Stimulated activated naive B cell treated with anti-CD40 and anti-IgM and Interleukin-4, amounts not matched to agents 10 μg/mL and 1 μg/mL and 100 μg/mL, for 72 hours (primary cell): ENCODE measurements around the gene CEP70.
"Not testable (repeated sequence)": the region's sequence is repeated elsewhere in the genome, so short reads cannot be mapped to it uniquely, and the experiment has no call there.

Source experiments
- ATAC-seq, 2 donors: fragments of 150-1000 bp; cut with Tn5 transposase; replicated peaks; 2 replicates each; pipeline ENCODE4 v1.10.0; 2021; ENCODE audit warnings: moderate library complexity in 1 of 2
- DNase-seq: peaks from one replicate; pipeline ENCODE4 v3.0.0; 2021
- H3K27ac Mint-ChIP-seq: one replicate; pipeline ENCODE4 v1.8.0; 2022; ENCODE audit warnings: mild to moderate bottlenecking, mixed read lengths
- H3K27me3 Mint-ChIP-seq, 2 donors: one replicate each; pipeline ENCODE4 v1.8.0; 2022; ENCODE audit warnings: mixed read lengths in 2 of 2
- H3K36me3 Mint-ChIP-seq, 2 donors: one replicate each; pipeline ENCODE4 v1.8.0; 2022; ENCODE audit warnings: mixed read lengths in 2 of 2, mild to moderate bottlenecking in 1 of 2
- H3K4me1 Mint-ChIP-seq, 2 donors: one replicate each; pipeline ENCODE4 v1.8.0; 2022; ENCODE audit warnings: mixed read lengths in 2 of 2, mild to moderate bottlenecking in 1 of 2
- H3K4me3 Mint-ChIP-seq, 2 donors: one replicate each; pipeline ENCODE4 v1.8.0; 2022; ENCODE audit warnings: mild to moderate bottlenecking in 2 of 2, mixed read lengths in 2 of 2, moderate library complexity in 1 of 2
- H3K9me3 Mint-ChIP-seq, 2 donors: one replicate each; pipeline ENCODE4 v1.8.0; 2022; ENCODE audit warnings: mixed read lengths in 2 of 2, mild to moderate bottlenecking in 1 of 2

CEP70 gene

GRCh38 chr3:138569090-138569489, 25.0 kb downstream of the CEP70 start:
- Mint-ChIP-seq H3K4me3 (no peak overlapping the region), H3K36me3 (peaks cover 11 to 14% of the 10 kb centered on the region in 2 donors), H3K4me1 (peaks cover 5 to 6% of the 10 kb centered on the region in 2 donors), H3K27me3 (peaks cover 6 to 9% of the 10 kb centered on the region in 2 donors), H3K27ac (no peak overlapping the region), H3K9me3 (peaks cover 6 to 7% of the 10 kb centered on the region in 2 donors)
- DNase-seq = no peak
- ATAC-seq = no peak

DNA sequence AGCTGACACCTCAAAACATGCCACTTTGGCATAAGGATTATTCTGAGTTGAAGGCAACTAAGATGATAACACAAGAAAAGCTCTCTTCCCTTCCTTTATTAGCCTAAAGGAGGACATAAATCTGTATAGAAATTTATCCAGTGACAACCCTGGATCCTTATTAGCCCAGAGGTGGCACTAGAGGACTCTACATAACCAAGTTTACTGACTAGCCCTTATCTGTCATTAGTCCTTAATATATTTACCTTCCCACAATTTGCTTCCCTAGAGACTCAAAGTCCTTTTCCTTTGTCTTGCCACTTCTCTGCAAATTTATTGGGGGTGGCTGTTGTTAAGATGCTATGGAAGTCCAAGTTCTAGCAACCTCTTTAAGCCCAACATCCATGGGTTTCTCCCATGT, 26.7 kb downstream of the CEP70 start:
- H3K9me3 Mint-ChIP-seq = peaks cover 3% of the 10 kb centered on the region in 2 donors
- H3K36me3 Mint-ChIP-seq = peaks cover 4 to 6% of the 10 kb centered on the region in 2 donors
- ATAC-seq (no peak), DNase-seq (no peak)
- H3K4me3 Mint-ChIP-seq = no peak overlapping the region
- peaks cover 5 to 13% of the 10 kb centered on the region in 2 donors for H3K4me1 Mint-ChIP-seq
- no peaks in the 10 kb centered on the region for H3K27me3 Mint-ChIP-seq
- H3K27ac Mint-ChIP-seq = no peak overlapping the region

DNA sequence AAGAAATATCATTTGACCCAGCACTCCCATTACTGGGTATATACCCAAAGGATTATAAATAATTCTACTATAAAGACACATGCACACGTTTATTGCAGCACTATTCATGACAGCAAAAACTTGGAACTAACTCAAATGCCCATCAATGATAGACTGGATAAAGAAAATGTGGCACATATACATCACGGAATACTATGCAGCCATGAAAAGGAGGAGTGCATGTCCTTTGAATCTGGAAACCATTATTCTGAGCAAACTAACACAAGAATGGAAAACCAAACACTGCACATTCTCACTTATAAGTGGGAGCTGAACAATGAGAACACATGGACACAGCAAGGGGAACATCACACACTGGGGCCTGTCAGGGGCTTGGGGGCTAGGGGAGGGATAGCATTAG, 27.8 kb downstream of the CEP70 start:
- not testable (repeated sequence) for H3K9me3 Mint-ChIP-seq, H3K36me3 Mint-ChIP-seq, ATAC-seq, H3K27ac Mint-ChIP-seq, DNase-seq, H3K27me3 Mint-ChIP-seq, H3K4me3 Mint-ChIP-seq
- peaks cover 4 to 13% of the 10 kb centered on the region in 2 donors for H3K4me1 Mint-ChIP-seq

DNA sequence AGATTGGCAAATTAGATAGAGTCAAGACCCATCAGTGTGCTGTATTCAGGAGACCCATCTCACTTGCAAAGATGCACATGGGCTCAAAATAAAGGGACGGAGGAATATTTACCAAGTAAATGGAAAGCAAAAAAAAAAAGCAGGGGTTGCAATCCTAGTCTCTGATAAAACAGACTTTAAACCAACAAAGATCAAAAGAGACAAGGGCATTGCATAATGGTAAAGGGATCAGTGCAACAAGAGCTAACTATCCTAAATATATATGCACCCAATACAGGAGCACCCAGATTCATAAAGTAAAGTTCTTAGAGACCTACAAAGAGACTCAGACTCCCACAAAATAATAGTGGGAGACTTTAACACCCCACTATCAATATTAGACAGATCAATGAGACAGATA, 31.2 kb downstream of the CEP70 start:
- Mint-ChIP-seq H3K9me3 (peaks cover 15 to 16% of the 10 kb centered on the region in 2 donors), H3K4me1 (peaks cover 4 to 13% of the 10 kb centered on the region in 2 donors), H3K36me3 (peaks cover 16 to 26% of the 10 kb centered on the region in 2 donors)
- not testable (repeated sequence) for DNase-seq, H3K27me3 Mint-ChIP-seq, H3K27ac Mint-ChIP-seq, ATAC-seq, H3K4me3 Mint-ChIP-seq

DNA sequence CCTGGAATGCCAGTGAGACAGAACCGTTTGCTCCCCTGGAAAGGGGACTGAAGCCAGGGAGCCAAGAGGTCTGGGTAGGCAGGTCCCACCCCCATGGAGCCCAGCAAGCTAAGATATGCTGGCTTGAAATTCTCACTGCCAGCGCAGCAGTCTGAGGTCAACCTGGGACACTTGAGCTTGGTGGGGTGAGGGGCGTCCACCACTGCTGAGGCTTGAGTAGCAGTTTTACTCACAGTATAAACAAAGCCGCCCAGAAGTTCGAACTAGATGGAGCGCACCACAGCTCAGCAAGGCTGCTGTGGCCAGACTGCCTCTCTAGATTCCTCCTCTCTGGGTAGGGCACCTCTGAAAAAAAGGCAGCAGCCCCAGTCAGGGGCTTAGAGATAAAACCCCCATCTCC, 33.6 kb downstream of the CEP70 start:
- Mint-ChIP-seq H3K36me3 (peaks cover 19 to 32% of the 10 kb centered on the region in 2 donors), H3K27ac (no peak overlapping the region), H3K9me3 (peaks cover 17% of the 10 kb centered on the region in 2 donors), H3K4me1 (peaks cover 4 to 13% of the 10 kb centered on the region in 2 donors), H3K27me3 (no peaks in the 10 kb centered on the region), H3K4me3 (no peak overlapping the region)
- no peak for DNase-seq
- no peak for ATAC-seq

DNA sequence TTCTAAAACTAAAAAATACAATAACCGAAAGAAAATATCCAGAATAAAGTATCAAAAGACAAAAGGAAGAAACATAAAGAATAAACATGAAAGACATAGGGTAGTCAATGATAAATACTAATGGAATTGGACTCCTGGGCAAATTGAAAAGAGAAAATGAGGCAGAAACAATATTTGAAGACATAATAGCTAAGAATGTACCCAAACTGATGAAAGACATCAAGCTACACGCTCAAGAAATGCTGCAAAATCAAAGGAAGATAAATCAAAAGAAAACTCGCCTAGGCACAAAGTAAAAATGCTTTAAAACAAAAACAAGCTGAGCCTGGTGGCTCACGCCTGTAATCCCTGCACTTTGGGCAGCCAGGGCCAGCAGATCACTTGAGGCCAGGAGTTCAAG, 34.9 kb downstream of the CEP70 start:
- Mint-ChIP-seq H3K36me3 (peaks cover 22 to 40% of the 10 kb centered on the region in 2 donors), H3K27ac (no peak overlapping the region), H3K4me1 (peaks cover 0 to 6% of the 10 kb centered on the region in 2 donors), H3K27me3 (no peaks in the 10 kb centered on the region), H3K4me3 (no peak overlapping the region), H3K9me3 (peaks cover 20% of the 10 kb centered on the region in 2 donors)
- ATAC-seq (no peak), DNase-seq (no peak)

DNA sequence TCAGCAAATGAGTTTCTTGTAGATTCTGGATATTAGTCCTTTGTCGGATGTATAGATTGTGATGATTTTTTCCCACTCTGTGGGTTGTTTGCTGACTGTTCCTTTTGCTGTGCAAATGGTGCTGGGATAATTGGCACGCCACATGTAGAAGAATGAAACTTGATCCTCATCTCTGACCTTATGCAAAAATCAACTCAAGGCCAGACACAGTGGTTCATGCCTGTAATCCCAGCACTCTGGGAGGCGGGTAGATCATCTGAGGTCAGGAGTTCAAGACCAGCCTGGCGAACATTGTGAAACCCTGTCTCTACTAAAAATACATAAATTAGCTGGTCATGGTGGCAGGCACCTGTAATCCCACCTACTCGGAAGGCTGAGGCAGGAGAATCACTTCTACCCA, 39.3 kb downstream of the CEP70 start:
- H3K4me3 Mint-ChIP-seq, H3K4me1 Mint-ChIP-seq, DNase-seq, H3K27ac Mint-ChIP-seq, ATAC-seq, H3K27me3 Mint-ChIP-seq: not testable (repeated sequence)
- peaks cover 44 to 59% of the 10 kb centered on the region in 2 donors for H3K36me3 Mint-ChIP-seq
- peaks cover 28 to 35% of the 10 kb centered on the region in 2 donors for H3K9me3 Mint-ChIP-seq

DNA sequence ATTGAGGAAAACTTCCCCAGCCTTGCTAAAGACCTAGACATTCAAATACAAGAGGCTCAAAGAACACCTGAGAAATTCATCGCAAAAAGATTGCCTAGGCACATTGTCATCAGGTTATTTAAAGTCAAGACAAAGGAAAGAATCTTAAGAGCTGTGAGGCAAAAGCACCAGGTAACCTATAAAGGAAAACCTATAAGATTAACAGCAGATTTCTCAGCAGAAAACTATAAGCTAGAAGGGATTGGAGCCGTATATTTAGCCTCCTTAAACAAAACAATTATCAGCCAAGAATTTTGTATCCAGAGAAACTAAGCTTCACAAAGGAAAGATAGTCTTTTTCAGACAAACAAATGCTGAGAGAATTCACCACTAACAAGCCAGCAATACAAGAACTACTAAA, 43.1 kb downstream of the CEP70 start:
- peaks cover 55 to 70% of the 10 kb centered on the region in 2 donors for H3K36me3 Mint-ChIP-seq
- not testable (repeated sequence) for H3K4me1 Mint-ChIP-seq, H3K27ac Mint-ChIP-seq, H3K27me3 Mint-ChIP-seq, DNase-seq, H3K4me3 Mint-ChIP-seq, ATAC-seq
- peaks cover 28 to 40% of the 10 kb centered on the region in 2 donors for H3K9me3 Mint-ChIP-seq

- Mint-ChIP-seq H3K36me3 (peaks cover 56 to 65% of the 10 kb centered on the region in 2 donors), H3K4me1 (peaks cover 0 to 6% of the 10 kb centered on the region in 2 donors), H3K27me3 (no peaks in the 10 kb centered on the region), H3K9me3 (peaks cover 31 to 44% of the 10 kb centered on the region in 2 donors), H3K27ac (no peak overlapping the region), H3K4me3 (no peak overlapping the region)
- ATAC-seq (no peak), DNase-seq (no peak)
Observed at GRCh38 chr3:138549179-138549977, 44.7 kb downstream of the CEP70 start.

GRCh38 chr3:138547342-138547975, 46.6 kb downstream of the CEP70 start:
- Mint-ChIP-seq H3K4me3 (no peak overlapping the region), H3K36me3 (peaks cover 60 to 76% of the 10 kb centered on the region in 2 donors), H3K27ac (no peak overlapping the region), H3K9me3 (peaks cover 33 to 48% of the 10 kb centered on the region in 2 donors), H3K27me3 (no peaks in the 10 kb centered on the region), H3K4me1 (peaks cover 0 to 4% of the 10 kb centered on the region in 2 donors)
- DNase-seq = no peak
- no peak for ATAC-seq

- peaks cover 0 to 4% of the 10 kb centered on the region in 2 donors for H3K4me1 Mint-ChIP-seq
- no peak overlapping the region for H3K27ac Mint-ChIP-seq
- DNase-seq (no peak), ATAC-seq (no peak)
- H3K4me3 Mint-ChIP-seq = no peak overlapping the region
- peaks cover 63 to 76% of the 10 kb centered on the region in 2 donors for H3K36me3 Mint-ChIP-seq
- H3K27me3 Mint-ChIP-seq = no peaks in the 10 kb centered on the region
- H3K9me3 Mint-ChIP-seq = peaks cover 45 to 47% of the 10 kb centered on the region in 2 donors
Observed at GRCh38 chr3:138544546-138544945, 49.5 kb downstream of the CEP70 start.

- Mint-ChIP-seq H3K27ac (no peak overlapping the region), H3K9me3 (peaks cover 43 to 44% of the 10 kb centered on the region in 2 donors), H3K27me3 (no peaks in the 10 kb centered on the region), H3K36me3 (peaks cover 52 to 69% of the 10 kb centered on the region in 2 donors), H3K4me3 (no peak overlapping the region), H3K4me1 (no peaks in the 10 kb centered on the region)
- ATAC-seq (no peak), DNase-seq (no peak)
Observed at GRCh38 chr3:138542977-138543376, 51.1 kb downstream of the CEP70 start.

GRCh38 chr3:138539352-138539751, 54.7 kb downstream of the CEP70 start:
- no peak for ATAC-seq
- peaks cover 34 to 46% of the 10 kb centered on the region in 2 donors for H3K36me3 Mint-ChIP-seq

GRCh38 chr3:138521445-138521844, 72.6 kb downstream of the CEP70 start:
- H3K36me3 Mint-ChIP-seq = peaks cover 24 to 35% of the 10 kb centered on the region in 2 donors
- not testable (repeated sequence) for DNase-seq

More at GRCh38 chr3:138539352-138539751, 54.7 kb downstream of the CEP70 start:
- Mint-ChIP-seq H3K9me3 (peaks cover 23 to 32% of the 10 kb centered on the region in 2 donors), H3K4me3 (no peak overlapping the region), H3K27ac (no peak overlapping the region), H3K27me3 (no peaks in the 10 kb centered on the region), H3K4me1 (no peaks in the 10 kb centered on the region)
- no peak for DNase-seq

More at GRCh38 chr3:138521445-138521844, 72.6 kb downstream of the CEP70 start:
- H3K27me3 Mint-ChIP-seq, H3K4me1 Mint-ChIP-seq, ATAC-seq, H3K4me3 Mint-ChIP-seq, H3K27ac Mint-ChIP-seq: not testable (repeated sequence)
- peaks cover 9 to 12% of the 10 kb centered on the region in 2 donors for H3K9me3 Mint-ChIP-seq
